Neural progenitor cell (in vitro differentiated cells): Measurements from ENCODE around the gene EPN2. TPM values are rescaled to one million over a fixed set of nuclear protein-coding genes. Genes with fewer than 3 reads are reported as not detected.
"Not testable (repeated sequence)": the region's sequence is repeated elsewhere in the genome, so short reads cannot be mapped to it uniquely, and the experiment has no call there.

ENCODE experiments used
- DNase-seq: peaks from one replicate; pipeline ENCODE4 v3.0.0-alpha.2; 2016; ENCODE audit warnings: low spot score
- H2AFZ ChIP-seq: fragments of 200-600 bp; sonication (generic); replicated peaks from 2 replicates; pipeline ENCODE4 v1.6.1; 2016; ENCODE audit warnings: antibody characterized with exemption
- H3F3A ChIP-seq: fragments of 200-600 bp; sonication (generic); 2 replicates; pipeline ENCODE4 v1.6.1; 2016; ENCODE audit warnings: antibody characterized with exemption, low read depth
- H3K27ac ChIP-seq: fragments of 200-600 bp; sonication (generic); 2 replicates; pipeline ENCODE4 v1.5.1; 2016; ENCODE audit warnings: mild to moderate bottlenecking
- H3K27me3 ChIP-seq: fragments of 200-600 bp; sonication (generic); 2 replicates; pipeline ENCODE4 v1.6.1; 2016; ENCODE audit warnings: mild to moderate bottlenecking, moderate library complexity
- H3K36me3 ChIP-seq: fragments of 200-600 bp; sonication (generic); 2 replicates; pipeline ENCODE4 v1.5.1; 2016
- H3K4me1 ChIP-seq: fragments of 200-600 bp; sonication (generic); 2 replicates; pipeline ENCODE4 v1.6.1; 2016; ENCODE audit warnings: mixed run types
- H3K4me2 ChIP-seq: fragments of 200-600 bp; sonication (generic); 2 replicates; pipeline ENCODE4 v1.6.1; 2016
- H3K4me3 ChIP-seq: fragments of 200-600 bp; sonication (generic); 2 replicates; pipeline ENCODE4 v1.5.1; 2016
- H3K79me2 ChIP-seq: fragments of 200-600 bp; sonication (generic); 2 replicates; pipeline ENCODE4 v1.6.1; 2016; ENCODE audit warnings: low read depth
- H3K9ac ChIP-seq: fragments of 200-600 bp; sonication (generic); 2 replicates; pipeline ENCODE4 v1.6.1; 2016
- H3K9me3 ChIP-seq: fragments of 200-600 bp; sonication (generic); 2 replicates; pipeline ENCODE4 v1.5.1; 2016; ENCODE audit warnings: low read depth
- H4K20me1 ChIP-seq: fragments of 200-600 bp; sonication (generic); 2 replicates; pipeline ENCODE4 v1.6.1; 2016; ENCODE audit warnings: low read depth
- H3K27ac Mint-ChIP-seq: 3 replicates; pipeline ENCODE4 v1.8.0; 2021; ENCODE audit warnings: mixed read lengths
- H3K27me3 Mint-ChIP-seq: 2 replicates; pipeline ENCODE4 v1.8.0; 2022; ENCODE audit warnings: low read depth, mild to moderate bottlenecking, inconsistent platforms, moderate library complexity, mixed read lengths; ENCODE audit not compliant: insufficient read depth
- H3K36me3 Mint-ChIP-seq: 3 replicates; pipeline ENCODE4 v1.8.0; 2021; ENCODE audit warnings: mixed read lengths
- H3K4me1 Mint-ChIP-seq: 3 replicates; pipeline ENCODE4 v1.8.0; 2021; ENCODE audit warnings: mixed read lengths
- H3K4me3 Mint-ChIP-seq: 3 replicates; pipeline ENCODE4 v1.8.0; 2021; ENCODE audit warnings: mild to moderate bottlenecking, moderate library complexity, mixed read lengths
- H3K9me3 Mint-ChIP-seq: 3 replicates; pipeline ENCODE4 v1.8.0; 2020; ENCODE audit warnings: mixed read lengths
- EZH2 ChIP-seq: fragments of 200-600 bp; sonication (generic); IDR thresholded peaks from 2 replicates; pipeline ENCODE4 v1.6.1; 2017; ENCODE audit warnings: antibody characterized with exemption, mild to moderate bottlenecking, moderate library complexity
- EZH2phosphoT487 ChIP-seq: fragments of 200-600 bp; sonication (generic); IDR thresholded peaks from 2 replicates; pipeline ENCODE4 v1.6.1; 2017; ENCODE audit warnings: antibody characterized with exemption
- total RNA-seq: library from RNA; depleted of rRNA; stranded (reverse); fragments of >200 nt; gene quantifications from 2 replicates; pipeline ENCODE4 v1.2.3, GENCODE V29; 2015; ENCODE audit warnings: low replicate concordance
- TF ChIP-seq, protein P1 (sequence below): fragments of 200-600 bp; sonication (generic); IDR thresholded peaks from 2 replicates; pipeline ENCODE4 v1.5.1; 2017; ENCODE audit warnings: antibody characterized with exemption, mild to moderate bottlenecking

EPN2 gene
- total RNA-seq, 1 donor from 2014 or later, result 30.5 TPM

- Mint-ChIP-seq H3K27ac (no peak overlapping the region), H3K36me3 (peaks cover 2% of the 10 kb centered on the region), H3K27me3 (peaks cover 2% of the 10 kb centered on the region), H3K9me3 (no peaks in the 10 kb centered on the region), H3K4me3 (no peak overlapping the region), H3K4me1 (peaks cover 10% of the 10 kb centered on the region)
- H3K27ac ChIP-seq, result no peak overlapping the region
- no peak overlapping the region for H3K4me3 ChIP-seq
- H3K4me2 ChIP-seq, result no peak overlapping the region
- no peaks in the 10 kb centered on the region for H3K79me2 ChIP-seq
- H3K36me3 ChIP-seq, result no peaks in the 10 kb centered on the region
- no peak overlapping the region for H3K9ac ChIP-seq
- DNase-seq, result no peak
- H4K20me1 ChIP-seq, result no peaks in the 10 kb centered on the region
- H3F3A ChIP-seq, result no peaks in the 10 kb centered on the region
- H2AFZ ChIP-seq, result no peak overlapping the region
- no peaks in the 10 kb centered on the region for H3K9me3 ChIP-seq
- H3K4me1 ChIP-seq, result no peaks in the 10 kb centered on the region
- no peaks in the 10 kb centered on the region for H3K27me3 ChIP-seq
- TF ChIP-seq EZH2phosphoT487 (no peak), EZH2 (no peak)
- TF ChIP-seq, protein P1, sequence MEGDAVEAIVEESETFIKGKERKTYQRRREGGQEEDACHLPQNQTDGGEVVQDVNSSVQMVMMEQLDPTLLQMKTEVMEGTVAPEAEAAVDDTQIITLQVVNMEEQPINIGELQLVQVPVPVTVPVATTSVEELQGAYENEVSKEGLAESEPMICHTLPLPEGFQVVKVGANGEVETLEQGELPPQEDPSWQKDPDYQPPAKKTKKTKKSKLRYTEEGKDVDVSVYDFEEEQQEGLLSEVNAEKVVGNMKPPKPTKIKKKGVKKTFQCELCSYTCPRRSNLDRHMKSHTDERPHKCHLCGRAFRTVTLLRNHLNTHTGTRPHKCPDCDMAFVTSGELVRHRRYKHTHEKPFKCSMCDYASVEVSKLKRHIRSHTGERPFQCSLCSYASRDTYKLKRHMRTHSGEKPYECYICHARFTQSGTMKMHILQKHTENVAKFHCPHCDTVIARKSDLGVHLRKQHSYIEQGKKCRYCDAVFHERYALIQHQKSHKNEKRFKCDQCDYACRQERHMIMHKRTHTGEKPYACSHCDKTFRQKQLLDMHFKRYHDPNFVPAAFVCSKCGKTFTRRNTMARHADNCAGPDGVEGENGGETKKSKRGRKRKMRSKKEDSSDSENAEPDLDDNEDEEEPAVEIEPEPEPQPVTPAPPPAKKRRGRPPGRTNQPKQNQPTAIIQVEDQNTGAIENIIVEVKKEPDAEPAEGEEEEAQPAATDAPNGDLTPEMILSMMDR, result no peak
These were observed 111.0 kb downstream of the EPN2 start for GRCh38 chr17:19348081-19348650.

GRCh38 chr17:19348806-19349205, 111.6 kb downstream of the EPN2 start:
- Histone ChIP-seq H3K9ac (no peak overlapping the region), H3K4me1 (no peaks in the 10 kb centered on the region), H4K20me1 (no peaks in the 10 kb centered on the region), H3K9me3 (no peaks in the 10 kb centered on the region), H3K27me3 (no peaks in the 10 kb centered on the region), H3K4me2 (no peak overlapping the region), H2AFZ (no peak overlapping the region), H3F3A (no peaks in the 10 kb centered on the region), H3K27ac (no peak overlapping the region), H3K4me3 (no peak overlapping the region), H3K36me3 (no peaks in the 10 kb centered on the region), H3K79me2 (no peaks in the 10 kb centered on the region)
- H3K9me3 Mint-ChIP-seq, result no peaks in the 10 kb centered on the region
- TF ChIP-seq EZH2, result no peak
- TF ChIP-seq EZH2phosphoT487, result no peak
- TF ChIP-seq, protein P1, result no peak
- H3K27ac Mint-ChIP-seq, result no peak overlapping the region
- H3K27me3 Mint-ChIP-seq, result peaks cover 2% of the 10 kb centered on the region
- DNase-seq, result no peak
- H3K4me1 Mint-ChIP-seq, result peaks cover 10% of the 10 kb centered on the region
- no peak overlapping the region for H3K4me3 Mint-ChIP-seq
- H3K36me3 Mint-ChIP-seq, result peaks cover 2% of the 10 kb centered on the region

DNA sequence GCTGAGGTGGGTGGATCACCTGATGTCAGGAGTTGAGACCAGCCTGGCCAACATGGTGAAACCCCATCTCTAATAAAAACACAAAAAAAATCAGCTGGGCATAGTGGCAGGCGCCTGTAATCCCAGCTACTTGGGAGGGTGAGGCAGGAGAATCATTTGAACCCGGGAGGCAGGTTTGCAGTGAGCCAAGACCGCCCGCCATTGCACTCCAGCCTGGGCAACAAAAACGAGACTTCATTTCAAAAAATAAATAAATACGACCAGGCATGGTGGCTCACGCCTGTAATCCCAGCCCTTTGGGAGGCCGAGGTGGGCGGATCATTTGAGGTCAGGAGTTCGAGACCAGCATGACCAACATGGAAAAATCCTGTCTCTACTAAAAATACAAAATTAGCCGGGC, 116.2 kb downstream of the EPN2 start:
- H3K27me3 Mint-ChIP-seq, H3K9me3 Mint-ChIP-seq, H3F3A ChIP-seq, H3K9me3 ChIP-seq, H3K4me1 ChIP-seq, H3K27ac ChIP-seq, H3K36me3 ChIP-seq, H3K4me3 ChIP-seq, H3K79me2 ChIP-seq, H3K27ac Mint-ChIP-seq, H3K4me3 Mint-ChIP-seq, H4K20me1 ChIP-seq, H3K27me3 ChIP-seq, H3K4me2 ChIP-seq, H3K4me1 Mint-ChIP-seq, H2AFZ ChIP-seq, H3K9ac ChIP-seq, DNase-seq: not testable (repeated sequence)
- peaks cover 15% of the 10 kb centered on the region for H3K36me3 Mint-ChIP-seq

- no peaks in the 10 kb centered on the region for H3K4me1 ChIP-seq
- no peaks in the 10 kb centered on the region for H3K9me3 Mint-ChIP-seq
- H3K9ac ChIP-seq, result no peak overlapping the region
- DNase-seq, result no peak
- H3K4me3 Mint-ChIP-seq, result no peak overlapping the region
- no peaks in the 10 kb centered on the region for H3K27me3 Mint-ChIP-seq
- no peak overlapping the region for H3K4me3 ChIP-seq
- no peaks in the 10 kb centered on the region for H3K36me3 ChIP-seq
- no peaks in the 10 kb centered on the region for H3K9me3 ChIP-seq
- no peak overlapping the region for H3K27ac ChIP-seq
- no peaks in the 10 kb centered on the region for H3K27me3 ChIP-seq
- no peak for TF ChIP-seq EZH2phosphoT487
- TF ChIP-seq EZH2, result no peak
- TF ChIP-seq, protein P1, result no peak
- H4K20me1 ChIP-seq, result no peaks in the 10 kb centered on the region
- no peaks in the 10 kb centered on the region for H3F3A ChIP-seq
- no peak overlapping the region for H2AFZ ChIP-seq
- H3K4me2 ChIP-seq, result no peak overlapping the region
- no peak overlapping the region for H3K27ac Mint-ChIP-seq
- H3K36me3 Mint-ChIP-seq, result peaks cover 15% of the 10 kb centered on the region
- no peaks in the 10 kb centered on the region for H3K79me2 ChIP-seq
- peaks cover 7% of the 10 kb centered on the region for H3K4me1 Mint-ChIP-seq
These were observed 117.6 kb downstream of the EPN2 start for GRCh38 chr17:19354748-19355147.
